Tibial nerve (tissue), 4 donors: ENCODE measurements around the gene RASAL1.

ENCODE experiments used
- EP300 ChIP-seq, 2 donors: sonication (generic); formaldehyde crosslinking; IDR thresholded peaks; one replicate each; pipeline ENCODE4 v1.6.1; 2017; ENCODE audit warnings: antibody characterized with exemption in 2 of 2, mild to moderate bottlenecking in 1 of 2
- TF ChIP-seq, protein P1 (sequence below), 5 experiments: fragments of 200-600 bp in 3 of 5; fragments of 450-650 bp in 2 of 5; sonication (generic) in 3 of 5; IDR thresholded peaks; one replicate each; pipeline ENCODE4 v1.5.1; 2016 to 2019; ENCODE audit warnings: antibody characterized with exemption in 5 of 5, mild to moderate bottlenecking in 3 of 5, moderate library complexity in 2 of 5

GRCh38 chr12:113144806-113145205 lies 9.2 kb upstream of the RASAL1 start:
- TF ChIP-seq, protein P1, sequence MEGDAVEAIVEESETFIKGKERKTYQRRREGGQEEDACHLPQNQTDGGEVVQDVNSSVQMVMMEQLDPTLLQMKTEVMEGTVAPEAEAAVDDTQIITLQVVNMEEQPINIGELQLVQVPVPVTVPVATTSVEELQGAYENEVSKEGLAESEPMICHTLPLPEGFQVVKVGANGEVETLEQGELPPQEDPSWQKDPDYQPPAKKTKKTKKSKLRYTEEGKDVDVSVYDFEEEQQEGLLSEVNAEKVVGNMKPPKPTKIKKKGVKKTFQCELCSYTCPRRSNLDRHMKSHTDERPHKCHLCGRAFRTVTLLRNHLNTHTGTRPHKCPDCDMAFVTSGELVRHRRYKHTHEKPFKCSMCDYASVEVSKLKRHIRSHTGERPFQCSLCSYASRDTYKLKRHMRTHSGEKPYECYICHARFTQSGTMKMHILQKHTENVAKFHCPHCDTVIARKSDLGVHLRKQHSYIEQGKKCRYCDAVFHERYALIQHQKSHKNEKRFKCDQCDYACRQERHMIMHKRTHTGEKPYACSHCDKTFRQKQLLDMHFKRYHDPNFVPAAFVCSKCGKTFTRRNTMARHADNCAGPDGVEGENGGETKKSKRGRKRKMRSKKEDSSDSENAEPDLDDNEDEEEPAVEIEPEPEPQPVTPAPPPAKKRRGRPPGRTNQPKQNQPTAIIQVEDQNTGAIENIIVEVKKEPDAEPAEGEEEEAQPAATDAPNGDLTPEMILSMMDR (IDR thresholded peaks at IDR 0.05) = no peak
- no peak for TF ChIP-seq EP300 (IDR thresholded peaks at IDR 0.05)
